K562 (cell line): ENCODE data around the gene PLD1. TPM values are rescaled to one million over a fixed set of nuclear protein-coding genes. Genes with fewer than 3 reads are reported as not detected.
A peak's percentile ranks its signal among the peaks of the same experiment; 100 is the strongest.

ENCODE experiments used
- ATAC-seq: fragments of 200-7000 bp; cut with Tn5 transposase; 3 replicates; pipeline ENCODE4 v1.9.1; 2020; ENCODE audit warnings: moderate library complexity
- BruUV-seq: library from RNA; stranded (reverse); fragments of 400-500 nt; replicated peaks from 2 replicates; lab custom pipeline; 2021; lab: Mats Ljungman, UMichigan
- CTCF ChIA-PET: fragments of 300-600 bp; formaldehyde crosslinking; extraction: SDS; loops from one replicate; lab custom pipeline; 2021; ENCODE audit warnings: low intra/inter-chr PET ratio; lab: Yijun Ruan, JAX
- POLR2A ChIA-PET: fragments of 300-600, 350-650 bp; sonication (Branson Sonifier 250); formaldehyde crosslinking; extraction: SDS; loops from one replicate; lab custom pipeline; 2021; ENCODE audit warnings: antibody characterized with exemption, inconsistent platforms; lab: Yijun Ruan, JAX
- DNase-seq, 4 experiments: peaks; one replicate each; pipeline versions ENCODE4 v3.0.0 to v3.0.0-alpha.2; 2011 to 2018; ENCODE audit warnings: low spot score in 3 of 4, mixed read lengths in 3 of 4; ENCODE audit errors: extremely low read depth in 1 of 4
- FAIRE-seq: peaks from 2 replicates; lab custom pipeline; 2011; peaks lifted over from hg19 to GRCh38; lab: Jason Lieb, UNC
- H2AFZ ChIP-seq: 2 replicates; pipeline ENCODE4 v1.6.0; 2011; ENCODE audit warnings: low read depth, low read length, control low read depth, inconsistent platforms
- H3K27ac ChIP-seq: fragments of 200-600 bp; 3 replicates; pipeline ENCODE4 v1.8.0; 2011; ENCODE audit warnings: low read depth, mild to moderate bottlenecking, control low read depth, inconsistent platforms, low read length, moderate library complexity, mixed read lengths; ENCODE audit errors: extremely low read depth
- H3K27me3 ChIP-seq, 2 experiments: fragments of 300-600 bp in 1 of 2; 2 replicates in 1 of 2; 3 replicates in 1 of 2; pipeline versions ENCODE4 v1.6.0 to v1.8.0; 2011; ENCODE audit warnings: inconsistent platforms in 2 of 2, low read length in 2 of 2, mild to moderate bottlenecking in 1 of 2, mixed read lengths in 1 of 2, moderate library complexity in 1 of 2; ENCODE audit not compliant: control insufficient read depth in 2 of 2, insufficient read depth in 2 of 2
- H3K36me3 ChIP-seq: fragments of 300-600 bp; 3 replicates; pipeline ENCODE4 v1.8.0; 2011; ENCODE audit warnings: mild to moderate bottlenecking, low read length, inconsistent platforms; ENCODE audit not compliant: control insufficient read depth, insufficient read depth
- H3K4me1 ChIP-seq, 2 experiments: fragments of 200-600 bp in 1 of 2; replicated peaks in 1 of 2; 2 replicates in 1 of 2; 3 replicates in 1 of 2; pipeline versions ENCODE4 v1.5.1 to v1.8.0; 2011; ENCODE audit warnings: inconsistent platforms in 2 of 2, low read length in 2 of 2, mild to moderate bottlenecking in 1 of 2, mixed read lengths in 1 of 2, moderate library complexity in 1 of 2; ENCODE audit not compliant: control insufficient read depth in 2 of 2, insufficient read depth in 2 of 2
- H3K4me2 ChIP-seq: 2 replicates; pipeline ENCODE4 v1.6.1; 2011; ENCODE audit warnings: low read length, control low read depth, inconsistent platforms, mixed read lengths; ENCODE audit not compliant: insufficient read depth
- H3K4me3 ChIP-seq: fragments of 200-600 bp; sonication (generic), shearing (Covaris generic); 2 replicates; pipeline ENCODE4 v1.5.1; 2016; ENCODE audit warnings: control low read depth, inconsistent platforms
- H3K79me2 ChIP-seq: fragments of 200-600 bp; 3 replicates; pipeline ENCODE4 v1.8.0; 2011; ENCODE audit warnings: low read length, inconsistent platforms; ENCODE audit not compliant: control insufficient read depth, insufficient read depth
- H3K9ac ChIP-seq, 2 experiments: 2 replicates each; pipeline versions ENCODE4 v1.6.0 to v1.6.1; 2011; ENCODE audit warnings: low read depth in 2 of 2, low read length in 2 of 2, control low read depth in 1 of 2, inconsistent platforms in 1 of 2, mild to moderate bottlenecking in 1 of 2, mixed read lengths in 1 of 2; ENCODE audit not compliant: insufficient read depth in 1 of 2
- H3K9me1 ChIP-seq: one replicate; pipeline ENCODE4 v1.6.0; 2011; ENCODE audit warnings: inconsistent platforms, mild to moderate bottlenecking, low read length, moderate library complexity; ENCODE audit not compliant: control insufficient read depth, insufficient read depth
- H3K9me3 ChIP-seq: replicated peaks from 2 replicates; pipeline ENCODE4 v1.5.1; 2011; ENCODE audit warnings: low read depth, low read length, inconsistent platforms; ENCODE audit not compliant: control insufficient read depth, insufficient read depth
- H4K20me1 ChIP-seq: replicated peaks from 2 replicates; pipeline ENCODE4 v1.6.1; 2011; ENCODE audit warnings: low read length, inconsistent platforms, mixed read lengths; ENCODE audit not compliant: control insufficient read depth, insufficient read depth
- CEBPZ ChIP-seq: fragments of 150-350 bp; IDR thresholded peaks from 2 replicates; pipeline ENCODE4 v1.6.1; 2014; ENCODE audit warnings: low read depth, mild to moderate bottlenecking, low read length, borderline replicate concordance
- E4F1 ChIP-seq: fragments of 250-450 bp; sonication (Bioruptor Pico); IDR thresholded peaks from 2 replicates; pipeline ENCODE4 v1.5.0; 2021; ENCODE audit warnings: mild to moderate bottlenecking, borderline replicate concordance
- EHMT2 ChIP-seq: fragments of 450-650 bp; IDR thresholded peaks from 2 replicates; pipeline ENCODE4 v1.6.1; 2018; ENCODE audit warnings: antibody characterized with exemption
- HBP1 ChIP-seq: fragments of 450-650 bp; formaldehyde crosslinking; IDR thresholded peaks from 2 replicates; pipeline ENCODE4 v1.4.0; 2022; ENCODE audit warnings: missing genetic modification characterization
- HSF4 ChIP-seq: fragments of 250-450 bp; sonication (Bioruptor Pico); IDR thresholded peaks from 2 replicates; pipeline ENCODE4 v2.1.2; 2022; ENCODE audit warnings: mild to moderate bottlenecking, moderate library complexity, borderline replicate concordance
- NR0B1 ChIP-seq: fragments of 450-650 bp; IDR thresholded peaks from one replicate; pipeline ENCODE4 v1.6.1; 2018; ENCODE audit warnings: mild to moderate bottlenecking, moderate library complexity; ENCODE audit not compliant: partially characterized antibody
- NR1H2 ChIP-seq: sonication (generic); formaldehyde crosslinking; IDR thresholded peaks from 2 replicates; pipeline ENCODE4 v1.4.0; 2020; ENCODE audit warnings: mild to moderate bottlenecking, missing genetic modification reagents
- NR2C1 ChIP-seq, 2 experiments: fragments of 450-650 bp; IDR thresholded peaks; 2 replicates each; pipeline ENCODE4 v1.6.1; 2017; ENCODE audit warnings: mild to moderate bottlenecking in 2 of 2, antibody characterized with exemption in 1 of 2, inconsistent platforms in 1 of 2, missing compliant biosample characterization in 1 of 2, missing genetic modification characterization in 1 of 2
- PCBP1 ChIP-seq: fragments of 200-400 bp; formaldehyde crosslinking; IDR thresholded peaks from 2 replicates; pipeline ENCODE4 v1.6.1; 2018; ENCODE audit warnings: mild to moderate bottlenecking, low read depth, low read length; ENCODE audit not compliant: poor library complexity, severe bottlenecking
- ZFPM2 ChIP-seq: fragments of 250-450 bp; sonication (Bioruptor Pico); IDR thresholded peaks from 2 replicates; pipeline ENCODE4 v1.5.1; 2022; ENCODE audit warnings: mild to moderate bottlenecking
- ZNF263 ChIP-seq: sonication (generic); formaldehyde crosslinking; IDR thresholded peaks from 2 replicates; pipeline ENCODE4 v1.8.0; 2022; ENCODE audit warnings: mild to moderate bottlenecking, missing genetic modification reagents, borderline replicate concordance
- ZNF778 ChIP-seq: fragments of 450-650 bp; formaldehyde crosslinking; IDR thresholded peaks from 2 replicates; pipeline ENCODE4 v1.4.0; 2020; ENCODE audit warnings: mild to moderate bottlenecking, moderate library complexity
- WGBS: fragments of 100-300 bp; shearing (Covaris generic); methylation state at CpG from one replicate; pipeline ENCODE4 v1.1.6; 2016; ENCODE audit warnings: low coverage, mixed read lengths; ENCODE audit not compliant: insufficient coverage; ENCODE audit errors: missing lambda C conversion rate; 5-methylcytosine and 5-hydroxymethylcytosine counted together
- in situ Hi-C: fragments of 300-500 bp; cut with MboI; formaldehyde crosslinking; loops from 4 replicates; pipeline ENCODE4 v1.15.0; 2018; ENCODE audit warnings: inconsistent platforms, mixed read lengths
- intact Hi-C: fragments of 100-400 bp; cut with micrococcal nuclease; formaldehyde crosslinking; loops from 2 replicates; pipeline ENCODE4 v1.14.2; 2022
- polyA plus RNA-seq, 8 experiments: library from polyadenylated mRNA; depleted of rRNA in 4 of 8; stranded (reverse) in 5 of 8; unstranded in 3 of 8; fragments of >200 nt; fragmentation: Nextera tagmentation in 2 of 8; fragmentation: Illumina TruSeq in 1 of 8; extraction: Ambion mirVana in 2 of 8; extraction: Trizol in 1 of 8; gene quantifications; 2 replicates each; pipeline versions ENCODE4 v1.2.1 to v1.2.3, GENCODE V29; 2011 to 2014; ENCODE audit warnings: inconsistent platforms in 1 of 8, missing spikeins in 1 of 8
- total RNA-seq, 7 experiments: library from RNA; depleted of rRNA in 6 of 7; stranded (reverse); fragments of >200 nt in 6 of 7; fragmentation: Illumina TruSeq in 2 of 7; extraction: Trizol in 2 of 7; gene quantifications; 2 replicates each; pipeline versions ENCODE4 v1.2.1 to v1.2.3, GENCODE V29; 2011 to 2021; ENCODE audit warnings: low replicate concordance in 1 of 7

PLD1 gene
- total and polyA plus RNA-seq, 9 of the 15 experiments (the other 6 are each of a cell fraction or from before 2014, with no cell fraction given) = 8.4 to 26.1 (median 18.6) TPM

- in situ Hi-C loops (no loop called here), intact Hi-C loops (no loop called here)
- Histone ChIP-seq H3K36me3 (no peaks in the 10 kb centered on the region), H3K4me3 (no peak overlapping the region), H3K9me3 (no peaks in the 10 kb centered on the region), H4K20me1 (no peaks in the 10 kb centered on the region), H3K4me2 (no peak overlapping the region), H2AFZ (no peak overlapping the region), H3K27me3 (no peaks in the 10 kb centered on the region), H3K27ac (no peak overlapping the region), H3K4me1 (no peaks in the 10 kb centered on the region), H3K79me2 (no peaks in the 10 kb centered on the region), H3K9ac (no peak overlapping the region), H3K9me1 (no peaks in the 10 kb centered on the region)
- ChIA-PET CTCF (no interaction called here), POLR2A (interaction anchor here (0.7 to 1.2 kb wide), 3 partner anchors 8 to 893 kb away, joined by 3 read pairs; partner anchors contain the start of gene RPL22L1)
- no peak for ATAC-seq
- no CpG with 5 or more reads among the region's 2 CpGs for WGBS
- DNase-seq = no peak
- FAIRE-seq = no peak
- no TSS peak for BruUV-seq
- TF ChIP-seq PCBP1 = peak; percentile 83
- TF ChIP-seq E4F1 = no peak
- TF ChIP-seq NR2C1 (IDR thresholded peaks at IDR 0.05) = no peak
- no peak for TF ChIP-seq NR2C1 (tag; IDR thresholded peaks at IDR 0.05)
- no peak for TF ChIP-seq ZNF263 (CRISPR knock-in tag)
- no peak for TF ChIP-seq ZFPM2 (CRISPR knock-in tag)
- TF ChIP-seq HSF4 (CRISPR knock-in tag) = no peak
- no peak for TF ChIP-seq NR0B1
- no peak for TF ChIP-seq EHMT2
- no peak for TF ChIP-seq HBP1 (CRISPR knock-in tag)
- no peak for TF ChIP-seq CEBPZ
- TF ChIP-seq ZNF778 (CRISPR knock-in tag) = no peak
- TF ChIP-seq NR1H2 (CRISPR knock-in tag) = no peak
These were observed 46.9 kb downstream of the PLD1 start for GRCh38 chr3:171763392-171763791.
